ENCODE measurements around the gene PDP2.

GRCh38 chr16:66913711-66914110 is 33.4 kb downstream of the PDP2 start:
- TF ChIP-seq CTCF (IDR thresholded peaks at IDR 0.05; ENCODE audit: low read depth, low read length) (no peak), EZH2phosphoT487 (IDR thresholded peaks at IDR 0.05; ENCODE audit: low read depth) (no peak)
